CD4-positive, alpha-beta T cell (primary cell): Measurements from ENCODE around the gene SSH2. TPM values are rescaled to one million over a fixed set of nuclear protein-coding genes. Genes with fewer than 3 reads are reported as not detected.

Source experiments
- ATAC-seq: fragments of 200-7000 bp; cut with Tn5 transposase; one replicate; pipeline ENCODE4 v1.10.0; 2022; ENCODE audit warnings: mild to moderate bottlenecking; ENCODE audit not compliant: poor library complexity
- CTCF ChIA-PET: fragments of 350-600 bp; sonication (Branson Sonifier 250); formaldehyde crosslinking; loops from one replicate; lab custom pipeline; 2021; ENCODE audit warnings: antibody characterized with exemption, inconsistent platforms; lab: Charles Lee
- POLR2A ChIA-PET: fragments of 350-600 bp; sonication (Branson Sonifier 250); formaldehyde crosslinking; loops from one replicate; lab custom pipeline; 2021; ENCODE audit warnings: antibody characterized with exemption, inconsistent platforms; lab: Charles Lee
- DNase-seq, 14 experiments: peaks; one replicate each; pipeline ENCODE4 v3.0.0-alpha.2; 2013 to 2020; ENCODE audit warnings: mixed read lengths in 2 of 14
- H3K27ac ChIP-seq, 2 donors: one replicate each; pipeline versions ENCODE4 v1.5.1 to v1.7.0; 2013; ENCODE audit warnings: low read length in 2 of 2, low read depth in 1 of 2, mild to moderate bottlenecking in 1 of 2
- H3K27me3 ChIP-seq, 2 experiments: 1 replicate in 1 of 2; 2 replicates in 1 of 2; pipeline versions ENCODE4 v1.6.1 to v1.7.0; 2013; ENCODE audit warnings: low read length in 2 of 2, control low read depth in 1 of 2, mild to moderate bottlenecking in 1 of 2, moderate library complexity in 1 of 2; ENCODE audit not compliant: insufficient read depth in 2 of 2, control insufficient read depth in 1 of 2
- H3K36me3 ChIP-seq: one replicate; pipeline ENCODE4 v1.6.1; 2013; ENCODE audit warnings: low read length, control low read depth; ENCODE audit not compliant: insufficient read depth
- H3K4me1 ChIP-seq: one replicate; pipeline ENCODE4 v1.6.1; 2013; ENCODE audit warnings: low read length, control low read depth; ENCODE audit not compliant: insufficient read depth
- H3K4me3 ChIP-seq: one replicate; pipeline ENCODE4 v1.5.1; 2013; ENCODE audit warnings: mild to moderate bottlenecking, low read length, moderate library complexity
- H3K9me3 ChIP-seq, 2 experiments: 1 replicate in 1 of 2; 2 replicates in 1 of 2; pipeline versions ENCODE4 v1.6.1 to v1.7.0; 2013; ENCODE audit warnings: low read length in 2 of 2, mild to moderate bottlenecking in 2 of 2, control low read depth in 1 of 2, moderate library complexity in 1 of 2; ENCODE audit not compliant: control insufficient read depth in 1 of 2, insufficient read depth in 1 of 2
- H3K27ac Mint-ChIP-seq: one replicate; pipeline ENCODE4 v1.8.0; 2020; ENCODE audit warnings: mixed read lengths
- H3K27me3 Mint-ChIP-seq: one replicate; pipeline ENCODE4 v1.8.0; 2021; ENCODE audit warnings: mixed read lengths
- H3K36me3 Mint-ChIP-seq: one replicate; pipeline ENCODE4 v1.8.0; 2021; ENCODE audit warnings: low read depth, mixed read lengths
- H3K4me1 Mint-ChIP-seq: one replicate; pipeline ENCODE4 v1.8.0; 2021; ENCODE audit warnings: low read depth, mixed read lengths
- H3K4me3 Mint-ChIP-seq: one replicate; pipeline ENCODE4 v1.8.0; 2020; ENCODE audit warnings: mild to moderate bottlenecking, mixed read lengths
- H3K9me3 Mint-ChIP-seq: one replicate; pipeline ENCODE4 v1.8.0; 2020; ENCODE audit warnings: mixed read lengths
- CTCF ChIP-seq: fragments of 200-600 bp; IDR thresholded peaks from one replicate; pipeline ENCODE4 v1.8.0; 2022; ENCODE audit warnings: antibody characterized with exemption, mild to moderate bottlenecking
- intact Hi-C, 2 experiments: fragments of 100-400 bp; cut with DNase I in 1 of 2; cut with micrococcal nuclease in 1 of 2; formaldehyde crosslinking; loops; one replicate each; pipeline versions ENCODE4 v1.15.1 to v1.9.0; 2023 to 2025; cut with DNase I, micrococcal nuclease
- total RNA-seq, 174 experiments: library from RNA in 2 of 174; stranded (reverse) in 2 of 174; gene quantifications; one replicate each; pipeline ENCODE4 v1.2.3 and lab custom pipeline; 2021 to 2026

SSH2 gene
- total RNA-seq, 2 experiments from 2014 or later, result 73.4 to 81.5 TPM

GRCh38 chr17:29715680-29716079 is 214.3 kb downstream of the SSH2 start:
- DNase-seq, result no peak
- Histone ChIP-seq H3K4me3 (no peak overlapping the region), H3K27me3 (no peaks in the 10 kb centered on the region), H3K4me1 (peaks cover 27% of the 10 kb centered on the region), H3K27ac (no peak overlapping the region), H3K9me3 (no peaks in the 10 kb centered on the region), H3K36me3 (peaks cover 2% of the 10 kb centered on the region)
- ATAC-seq, result no peak
- peak overlapping the region; percentile 92 for H3K27ac Mint-ChIP-seq
- H3K9me3 Mint-ChIP-seq, result no peaks in the 10 kb centered on the region
- intact Hi-C loops, result no loop called here
- peaks cover 92% of the 10 kb centered on the region for H3K4me1 Mint-ChIP-seq
- POLR2A ChIA-PET, result interaction anchor here (1.1 kb wide), 1 partner anchor 9 kb away, joined by 4 read pairs; no protein-coding TSS in a partner anchor
- H3K4me3 Mint-ChIP-seq, result no peak overlapping the region
- TF ChIP-seq CTCF, result no peak
- no peaks in the 10 kb centered on the region for H3K27me3 Mint-ChIP-seq
- CTCF ChIA-PET, result no interaction called here
- peaks cover 66% of the 10 kb centered on the region for H3K36me3 Mint-ChIP-seq

GRCh38 chr17:29714146-29714545 is 215.9 kb downstream of the SSH2 start:
- no peak overlapping the region for H3K27ac ChIP-seq
- Mint-ChIP-seq H3K27me3 (no peaks in the 10 kb centered on the region), H3K4me3 (peak overlapping the region; percentile 2), H3K27ac (peak overlapping the region; percentile 92), H3K4me1 (peaks cover 94% of the 10 kb centered on the region), H3K9me3 (no peaks in the 10 kb centered on the region), H3K36me3 (peaks cover 76% of the 10 kb centered on the region)
- H3K4me3 ChIP-seq, result no peak overlapping the region
- ChIA-PET POLR2A (interaction anchor here (6.9 kb wide), 1 partner anchor 8 kb away, joined by 41 read pairs; no protein-coding TSS in a partner anchor), CTCF (no interaction called here)
- DNase-seq (no peak), ATAC-seq (no peak)
- peaks cover 27% of the 10 kb centered on the region for H3K4me1 ChIP-seq
- intact Hi-C loops, result no loop called here
- no peaks in the 10 kb centered on the region for H3K9me3 ChIP-seq
- peaks cover 2% of the 10 kb centered on the region for H3K36me3 ChIP-seq
- H3K27me3 ChIP-seq, result no peaks in the 10 kb centered on the region
- TF ChIP-seq CTCF, result no peak

GRCh38 chr17:29713626-29714025 is 216.4 kb downstream of the SSH2 start:
- Mint-ChIP-seq H3K4me3 (peak overlapping the region; percentile 6), H3K36me3 (peaks cover 71% of the 10 kb centered on the region), H3K4me1 (peaks cover 94% of the 10 kb centered on the region), H3K9me3 (no peaks in the 10 kb centered on the region), H3K27me3 (no peaks in the 10 kb centered on the region), H3K27ac (peak overlapping the region; percentile 92)
- DNase-seq, result peak in 1 of 14 experiments; percentile 12
- POLR2A ChIA-PET, result interaction anchor here (0.9 to 6.9 kb wide), 3 partner anchors 9 to 47 kb away, joined by 4 to 41 read pairs (median 12); no protein-coding TSS in a partner anchor
- no peaks in the 10 kb centered on the region for H3K27me3 ChIP-seq
- TF ChIP-seq CTCF, result no peak
- ATAC-seq, result no peak
- no peaks in the 10 kb centered on the region for H3K9me3 ChIP-seq
- no peak overlapping the region for H3K4me3 ChIP-seq
- intact Hi-C loops, result loop anchor here in 1 of 2 experiments (1.0 kb wide), 1 partner anchor 9 kb away; no protein-coding TSS in a partner anchor
- peak overlapping the region in 1 of 2 donors; percentile 4 for H3K27ac ChIP-seq
- H3K36me3 ChIP-seq, result peaks cover 2% of the 10 kb centered on the region
- CTCF ChIA-PET, result no interaction called here
- peaks cover 23% of the 10 kb centered on the region for H3K4me1 ChIP-seq
